Prostate gland (tissue), 2 donors: ENCODE results near the gene COL25A1.

Experiments
- CTCF ChIP-seq, 4 experiments: fragments of 200-600 bp in 2 of 4; fragments of 450-650 bp in 2 of 4; sonication (generic) in 2 of 4; IDR thresholded peaks; 1 replicate in 3 of 4; 2 replicates in 1 of 4; pipeline ENCODE4 v1.5.1; 2016 to 2019; ENCODE audit warnings: antibody characterized with exemption in 4 of 4, mild to moderate bottlenecking in 2 of 4, moderate library complexity in 2 of 4
- POLR2A ChIP-seq: fragments of 450-650 bp; IDR thresholded peaks from one replicate; pipeline ENCODE4 v1.6.1; 2016; ENCODE audit warnings: antibody characterized with exemption, mild to moderate bottlenecking
- POLR2AphosphoS5 ChIP-seq: sonication (generic); formaldehyde crosslinking; IDR thresholded peaks from one replicate; pipeline ENCODE4 v1.6.1; 2017; ENCODE audit warnings: antibody characterized with exemption

- TF ChIP-seq CTCF (IDR thresholded peaks at IDR 0.05) (no peak), POLR2AphosphoS5 (no peak), POLR2A (no peak)
These were observed 464.0 kb downstream of the COL25A1 start for GRCh38 chr4:108838451-108838850.
